NB4 (cell line): ENCODE data around the gene BCL2L12.

Experiments used
- MYC ChIP-seq: IDR thresholded peaks from 2 replicates; pipeline ENCODE4 v1.6.1; 2011; ENCODE audit warnings: low read depth, low read length
- POLR2A ChIP-seq: IDR thresholded peaks from 2 replicates; pipeline ENCODE4 v1.6.1; 2011; ENCODE audit warnings: mild to moderate bottlenecking; ENCODE audit not compliant: insufficient read length; ENCODE audit errors: extremely low read depth
- TF ChIP-seq, protein P1 (sequence below): IDR thresholded peaks from one replicate; pipeline ENCODE4 v1.5.1; 2012; ENCODE audit warnings: low read depth, low read length
- TF ChIP-seq, protein P2 (sequence below): IDR thresholded peaks from 2 replicates; pipeline ENCODE4 v1.6.1; 2011; ENCODE audit warnings: low read depth, low read length

DNA sequence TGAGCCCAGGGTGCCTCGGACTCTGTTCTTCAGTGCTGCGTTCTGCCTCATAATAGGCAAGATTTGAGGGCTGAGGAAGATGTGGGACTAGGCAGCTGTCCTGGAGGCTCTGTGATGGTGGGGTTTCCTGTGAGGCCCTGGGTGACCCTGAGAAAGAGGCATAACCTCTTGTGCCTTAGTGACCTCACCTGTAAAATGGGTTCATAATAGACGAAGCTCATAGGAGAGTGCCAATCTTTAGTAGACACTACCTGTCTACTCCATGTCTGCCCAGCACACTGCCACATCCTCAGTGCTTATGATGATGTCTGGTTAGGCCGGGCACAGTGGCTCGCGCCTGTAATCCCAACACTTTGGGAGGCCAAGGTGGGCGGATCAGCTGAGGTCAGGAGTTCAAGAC lies 49.2 kb upstream of the BCL2L12 start:
- no peak for TF ChIP-seq POLR2A
- TF ChIP-seq, protein P1, sequence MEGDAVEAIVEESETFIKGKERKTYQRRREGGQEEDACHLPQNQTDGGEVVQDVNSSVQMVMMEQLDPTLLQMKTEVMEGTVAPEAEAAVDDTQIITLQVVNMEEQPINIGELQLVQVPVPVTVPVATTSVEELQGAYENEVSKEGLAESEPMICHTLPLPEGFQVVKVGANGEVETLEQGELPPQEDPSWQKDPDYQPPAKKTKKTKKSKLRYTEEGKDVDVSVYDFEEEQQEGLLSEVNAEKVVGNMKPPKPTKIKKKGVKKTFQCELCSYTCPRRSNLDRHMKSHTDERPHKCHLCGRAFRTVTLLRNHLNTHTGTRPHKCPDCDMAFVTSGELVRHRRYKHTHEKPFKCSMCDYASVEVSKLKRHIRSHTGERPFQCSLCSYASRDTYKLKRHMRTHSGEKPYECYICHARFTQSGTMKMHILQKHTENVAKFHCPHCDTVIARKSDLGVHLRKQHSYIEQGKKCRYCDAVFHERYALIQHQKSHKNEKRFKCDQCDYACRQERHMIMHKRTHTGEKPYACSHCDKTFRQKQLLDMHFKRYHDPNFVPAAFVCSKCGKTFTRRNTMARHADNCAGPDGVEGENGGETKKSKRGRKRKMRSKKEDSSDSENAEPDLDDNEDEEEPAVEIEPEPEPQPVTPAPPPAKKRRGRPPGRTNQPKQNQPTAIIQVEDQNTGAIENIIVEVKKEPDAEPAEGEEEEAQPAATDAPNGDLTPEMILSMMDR = no peak
- TF ChIP-seq, protein P2, sequence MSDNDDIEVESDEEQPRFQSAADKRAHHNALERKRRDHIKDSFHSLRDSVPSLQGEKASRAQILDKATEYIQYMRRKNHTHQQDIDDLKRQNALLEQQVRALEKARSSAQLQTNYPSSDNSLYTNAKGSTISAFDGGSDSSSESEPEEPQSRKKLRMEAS = no peak
- TF ChIP-seq MYC = no peak
